K562 (cell line): ENCODE data around the gene TRMT112. TPM values are rescaled to one million over a fixed set of nuclear protein-coding genes. Genes with fewer than 3 reads are reported as not detected.

Source experiments
- CLOCK ChIP-seq: fragments of 250-450 bp; sonication (Bioruptor Pico); IDR thresholded peaks from 2 replicates; pipeline ENCODE4 v1.4.0; 2020; ENCODE audit warnings: mild to moderate bottlenecking, moderate library complexity, borderline replicate concordance
- E2F5 ChIP-seq: sonication (generic); formaldehyde crosslinking; IDR thresholded peaks from 2 replicates; pipeline ENCODE4 v1.8.0; 2022; ENCODE audit warnings: mild to moderate bottlenecking, missing genetic modification reagents
- MXD1 ChIP-seq: fragments of 250-450 bp; sonication (Bioruptor Pico); IDR thresholded peaks from 2 replicates; pipeline ENCODE4 v1.8.0; 2021; ENCODE audit warnings: borderline replicate concordance, mild to moderate bottlenecking, moderate library complexity; ENCODE audit not compliant: poor library complexity, severe bottlenecking
- PHB2 ChIP-seq: fragments of 450-650 bp; IDR thresholded peaks from 2 replicates; pipeline ENCODE4 v1.6.1; 2017; ENCODE audit warnings: low read depth
- POLR2B ChIP-seq: fragments of 450-650 bp; IDR thresholded peaks from 2 replicates; pipeline ENCODE4 v1.6.1; 2018; ENCODE audit warnings: low read depth; ENCODE audit not compliant: partially characterized antibody
- SMAD3 ChIP-seq: fragments of 450-650 bp; formaldehyde crosslinking; conservative IDR thresholded peaks from 2 replicates; pipeline ENCODE4 v1.4.0; 2020; ENCODE audit warnings: mild to moderate bottlenecking
- TOE1 ChIP-seq, 2 experiments: fragments of 450-650 bp in 1 of 2; sonication (generic) in 1 of 2; formaldehyde crosslinking in 1 of 2; IDR thresholded peaks; 2 replicates each; pipeline versions ENCODE4 v1.7.1 to v1.8.0; 2016 to 2022; ENCODE audit warnings: borderline replicate concordance in 2 of 2, mild to moderate bottlenecking in 2 of 2, antibody characterized with exemption in 1 of 2, inconsistent platforms in 1 of 2, low read depth in 1 of 2, missing genetic modification reagents in 1 of 2, moderate library complexity in 1 of 2
- ZBTB17 ChIP-seq: fragments of 450-650 bp; formaldehyde crosslinking; IDR thresholded peaks from 2 replicates; pipeline ENCODE4 v1.4.0; 2020; ENCODE audit warnings: mild to moderate bottlenecking
- ZNF165 ChIP-seq: fragments of 250-450 bp; sonication (Bioruptor Pico); IDR thresholded peaks from 2 replicates; pipeline ENCODE4 v1.4.0; 2020; ENCODE audit warnings: borderline replicate concordance
- ZNF395 ChIP-seq: fragments of 200-800 bp; sonication (Bioruptor generic); IDR thresholded peaks from 2 replicates; pipeline ENCODE4 v1.6.1; 2017; ENCODE audit warnings: missing genetic modification characterization, missing compliant biosample characterization
- ZNF445 ChIP-seq: fragments of 250-450 bp; sonication (Bioruptor Pico); IDR thresholded peaks from 2 replicates; pipeline ENCODE4 v1.4.0; 2020; ENCODE audit warnings: low read depth, mild to moderate bottlenecking, moderate library complexity
- polyA plus RNA-seq, 8 experiments: library from polyadenylated mRNA; depleted of rRNA in 4 of 8; stranded (reverse) in 5 of 8; unstranded in 3 of 8; fragments of >200 nt; fragmentation: Nextera tagmentation in 2 of 8; fragmentation: Illumina TruSeq in 1 of 8; extraction: Ambion mirVana in 2 of 8; extraction: Trizol in 1 of 8; gene quantifications; 2 replicates each; pipeline versions ENCODE4 v1.2.1 to v1.2.3, GENCODE V29; 2011 to 2014; ENCODE audit warnings: inconsistent platforms in 1 of 8, missing spikeins in 1 of 8
- total RNA-seq, 7 experiments: library from RNA; depleted of rRNA in 6 of 7; stranded (reverse); fragments of >200 nt in 6 of 7; fragmentation: Illumina TruSeq in 2 of 7; extraction: Trizol in 2 of 7; gene quantifications; 2 replicates each; pipeline versions ENCODE4 v1.2.1 to v1.2.3, GENCODE V29; 2011 to 2021; ENCODE audit warnings: low replicate concordance in 1 of 7
- TF ChIP-seq, protein P1 (sequence below): fragments of 250-450 bp; sonication (Bioruptor Pico); IDR thresholded peaks from 2 replicates; pipeline ENCODE4 v1.4.0; 2020
- TF ChIP-seq, protein P2 (sequence below): fragments of 250-450 bp; sonication (Bioruptor Pico); IDR thresholded peaks from 2 replicates; pipeline ENCODE4 v1.8.0; 2022; ENCODE audit warnings: moderate library complexity, mild to moderate bottlenecking, inconsistent platforms
- TF ChIP-seq, protein P3 (sequence below): fragments of 250-450 bp; sonication (Bioruptor Pico); IDR thresholded peaks from 2 replicates; pipeline ENCODE4 v1.8.0; 2022; ENCODE audit warnings: moderate library complexity, mild to moderate bottlenecking, inconsistent platforms
- TF ChIP-seq, protein P4 (sequence below): sonication (generic); formaldehyde crosslinking; IDR thresholded peaks from 2 replicates; pipeline ENCODE4 v1.8.1; 2023; ENCODE audit warnings: mild to moderate bottlenecking, missing genetic modification reagents

Gene TRMT112
- total and polyA plus RNA-seq, 9 of the 15 experiments (the other 6 are each of a cell fraction or from before 2014, with no cell fraction given) = 162 to 444 (median 300) TPM

DNA sequence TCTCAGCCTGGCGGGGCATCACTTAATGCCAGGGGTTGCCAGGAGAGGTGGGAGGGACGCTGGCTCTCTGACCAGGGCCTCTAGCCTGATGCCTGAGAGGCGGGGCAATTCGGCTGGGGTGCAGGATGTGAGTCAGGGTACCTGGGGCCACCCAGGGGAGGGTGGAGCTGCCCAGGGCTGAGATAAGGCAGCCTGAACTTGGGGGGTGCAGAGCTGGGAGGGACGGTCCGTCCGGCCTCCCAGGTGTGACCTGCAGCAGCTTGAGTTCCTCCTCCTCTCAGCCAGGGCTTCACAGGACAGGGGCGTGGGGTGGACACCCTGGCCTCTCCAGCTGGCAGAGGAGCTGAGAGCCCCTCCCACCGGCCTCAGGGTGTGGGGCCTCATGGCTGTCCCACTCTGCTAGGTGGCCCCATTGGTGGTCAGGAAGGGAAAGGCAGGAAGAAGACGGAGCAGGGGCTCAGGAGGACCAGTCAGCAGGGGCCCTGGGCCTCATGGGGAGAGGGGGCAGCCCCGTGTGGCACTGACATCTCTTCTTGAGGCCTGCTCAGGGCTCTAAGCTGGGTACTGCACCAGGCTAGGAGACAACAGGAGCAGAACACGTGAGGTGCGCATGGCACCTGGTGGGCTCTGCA, 40.7 kb upstream of the TRMT112 start (continued):
- TF ChIP-seq, protein P1, sequence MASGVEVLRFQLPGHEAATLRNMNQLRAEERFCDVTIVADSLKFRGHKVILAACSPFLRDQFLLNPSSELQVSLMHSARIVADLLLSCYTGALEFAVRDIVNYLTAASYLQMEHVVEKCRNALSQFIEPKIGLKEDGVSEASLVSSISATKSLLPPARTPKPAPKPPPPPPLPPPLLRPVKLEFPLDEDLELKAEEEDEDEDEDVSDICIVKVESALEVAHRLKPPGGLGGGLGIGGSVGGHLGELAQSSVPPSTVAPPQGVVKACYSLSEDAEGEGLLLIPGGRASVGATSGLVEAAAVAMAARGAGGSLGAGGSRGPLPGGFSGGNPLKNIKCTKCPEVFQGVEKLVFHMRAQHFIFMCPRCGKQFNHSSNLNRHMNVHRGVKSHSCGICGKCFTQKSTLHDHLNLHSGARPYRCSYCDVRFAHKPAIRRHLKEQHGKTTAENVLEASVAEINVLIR (CRISPR knock-in tag) = no peak
- no peak for TF ChIP-seq MXD1 (CRISPR knock-in tag)
- TF ChIP-seq TOE1 (IDR thresholded peaks at IDR 0.05; ENCODE audit: borderline replicate concordance) = no peak
- no peak for TF ChIP-seq TOE1 (CRISPR knock-in tag; IDR thresholded peaks at IDR 0.05; ENCODE audit: borderline replicate concordance, low read depth)
- no peak for TF ChIP-seq CLOCK (CRISPR knock-in tag)
- TF ChIP-seq ZNF395 (CRISPR knock-in tag) = no peak; the same call in 1 of the 2 replicates
- TF ChIP-seq, protein P2, sequence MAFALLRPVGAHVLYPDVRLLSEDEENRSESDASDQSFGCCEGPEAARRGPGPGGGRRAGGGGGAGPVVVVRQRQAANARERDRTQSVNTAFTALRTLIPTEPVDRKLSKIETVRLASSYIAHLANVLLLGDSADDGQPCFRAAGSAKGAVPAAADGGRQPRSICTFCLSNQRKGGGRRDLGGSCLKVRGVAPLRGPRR (CRISPR knock-in tag) = no peak
- peak; percentile 19 for TF ChIP-seq POLR2B
- TF ChIP-seq ZBTB17 = no peak
- no peak for TF ChIP-seq SMAD3 (CRISPR knock-in tag)
- no peak for TF ChIP-seq PHB2
- TF ChIP-seq, protein P3, sequence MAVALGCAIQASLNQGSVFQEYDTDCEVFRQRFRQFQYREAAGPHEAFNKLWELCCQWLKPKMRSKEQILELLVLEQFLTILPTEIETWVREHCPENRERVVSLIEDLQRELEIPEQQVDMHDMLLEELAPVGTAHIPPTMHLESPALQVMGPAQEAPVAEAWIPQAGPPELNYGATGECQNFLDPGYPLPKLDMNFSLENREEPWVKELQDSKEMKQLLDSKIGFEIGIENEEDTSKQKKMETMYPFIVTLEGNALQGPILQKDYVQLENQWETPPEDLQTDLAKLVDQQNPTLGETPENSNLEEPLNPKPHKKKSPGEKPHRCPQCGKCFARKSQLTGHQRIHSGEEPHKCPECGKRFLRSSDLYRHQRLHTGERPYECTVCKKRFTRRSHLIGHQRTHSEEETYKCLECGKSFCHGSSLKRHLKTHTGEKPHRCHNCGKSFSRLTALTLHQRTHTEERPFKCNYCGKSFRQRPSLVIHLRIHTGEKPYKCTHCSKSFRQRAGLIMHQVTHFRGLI (CRISPR knock-in tag) = no peak
- TF ChIP-seq E2F5 = no peak
- TF ChIP-seq, protein P4, sequence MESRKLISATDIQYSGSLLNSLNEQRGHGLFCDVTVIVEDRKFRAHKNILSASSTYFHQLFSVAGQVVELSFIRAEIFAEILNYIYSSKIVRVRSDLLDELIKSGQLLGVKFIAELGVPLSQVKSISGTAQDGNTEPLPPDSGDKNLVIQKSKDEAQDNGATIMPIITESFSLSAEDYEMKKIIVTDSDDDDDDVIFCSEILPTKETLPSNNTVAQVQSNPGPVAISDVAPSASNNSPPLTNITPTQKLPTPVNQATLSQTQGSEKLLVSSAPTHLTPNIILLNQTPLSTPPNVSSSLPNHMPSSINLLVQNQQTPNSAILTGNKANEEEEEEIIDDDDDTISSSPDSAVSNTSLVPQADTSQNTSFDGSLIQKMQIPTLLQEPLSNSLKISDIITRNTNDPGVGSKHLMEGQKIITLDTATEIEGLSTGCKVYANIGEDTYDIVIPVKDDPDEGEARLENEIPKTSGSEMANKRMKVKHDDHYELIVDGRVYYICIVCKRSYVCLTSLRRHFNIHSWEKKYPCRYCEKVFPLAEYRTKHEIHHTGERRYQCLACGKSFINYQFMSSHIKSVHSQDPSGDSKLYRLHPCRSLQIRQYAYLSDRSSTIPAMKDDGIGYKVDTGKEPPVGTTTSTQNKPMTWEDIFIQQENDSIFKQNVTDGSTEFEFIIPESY (CRISPR knock-in tag) = no peak
- no peak for TF ChIP-seq ZNF445 (CRISPR knock-in tag)
- TF ChIP-seq ZNF165 = no peak
